ENCODE results near the gene NOL11. TPM values are rescaled to one million over a fixed set of nuclear protein-coding genes. Genes with fewer than 3 reads are reported as not detected.

Gene NOL11
- total RNA-seq, 1 donor from 2014 or later: 90.4 TPM

DNA sequence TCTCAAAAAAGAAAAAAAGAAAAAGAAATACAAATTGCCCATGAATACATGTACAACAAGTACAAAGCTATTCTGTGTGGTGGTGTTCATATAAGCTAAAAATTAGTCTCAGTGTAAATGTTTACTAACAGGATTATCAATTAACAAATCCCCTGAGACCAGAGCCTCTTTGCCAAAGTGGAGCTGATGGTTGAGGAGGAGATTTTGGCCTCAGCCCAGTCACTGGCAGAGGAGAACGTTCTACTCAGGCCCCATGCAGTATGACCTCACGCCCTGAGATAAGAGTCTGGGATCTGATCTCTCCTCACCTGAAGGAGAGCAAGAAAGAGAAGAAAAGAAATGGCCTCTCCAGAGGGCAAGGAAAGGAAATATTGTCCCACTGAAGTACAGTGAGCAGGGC lies 35.5 kb upstream of the NOL11 start:
- no peaks in the 10 kb centered on the region for H3K36me3 ChIP-seq
- Mint-ChIP-seq H3K4me1 (no peaks in the 10 kb centered on the region), H3K27ac (no peak overlapping the region), H3K36me3 (no peaks in the 10 kb centered on the region), H3K9me3 (no peaks in the 10 kb centered on the region), H3K4me3 (no peak overlapping the region), H3K27me3 (ENCODE audit: insufficient read depth, low read depth) (no peaks in the 10 kb centered on the region)
- peaks cover 8% of the 10 kb centered on the region for H3K4me1 ChIP-seq
- H3K9me3 ChIP-seq (ENCODE audit: low read depth): no peaks in the 10 kb centered on the region
- no peak overlapping the region for H2AFZ ChIP-seq (replicated peaks)
- H3F3A ChIP-seq (ENCODE audit: low read depth): no peaks in the 10 kb centered on the region
- no peaks in the 10 kb centered on the region for H3K79me2 ChIP-seq (ENCODE audit: low read depth)
- no peak overlapping the region for H3K4me2 ChIP-seq
- no peak overlapping the region for H3K27ac ChIP-seq
- TF ChIP-seq EZH2 (IDR thresholded peaks at IDR 0.05) (no peak), EZH2phosphoT487 (IDR thresholded peaks at IDR 0.05) (no peak)
- TF ChIP-seq, protein P1, sequence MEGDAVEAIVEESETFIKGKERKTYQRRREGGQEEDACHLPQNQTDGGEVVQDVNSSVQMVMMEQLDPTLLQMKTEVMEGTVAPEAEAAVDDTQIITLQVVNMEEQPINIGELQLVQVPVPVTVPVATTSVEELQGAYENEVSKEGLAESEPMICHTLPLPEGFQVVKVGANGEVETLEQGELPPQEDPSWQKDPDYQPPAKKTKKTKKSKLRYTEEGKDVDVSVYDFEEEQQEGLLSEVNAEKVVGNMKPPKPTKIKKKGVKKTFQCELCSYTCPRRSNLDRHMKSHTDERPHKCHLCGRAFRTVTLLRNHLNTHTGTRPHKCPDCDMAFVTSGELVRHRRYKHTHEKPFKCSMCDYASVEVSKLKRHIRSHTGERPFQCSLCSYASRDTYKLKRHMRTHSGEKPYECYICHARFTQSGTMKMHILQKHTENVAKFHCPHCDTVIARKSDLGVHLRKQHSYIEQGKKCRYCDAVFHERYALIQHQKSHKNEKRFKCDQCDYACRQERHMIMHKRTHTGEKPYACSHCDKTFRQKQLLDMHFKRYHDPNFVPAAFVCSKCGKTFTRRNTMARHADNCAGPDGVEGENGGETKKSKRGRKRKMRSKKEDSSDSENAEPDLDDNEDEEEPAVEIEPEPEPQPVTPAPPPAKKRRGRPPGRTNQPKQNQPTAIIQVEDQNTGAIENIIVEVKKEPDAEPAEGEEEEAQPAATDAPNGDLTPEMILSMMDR (IDR thresholded peaks at IDR 0.05): no peak
- H4K20me1 ChIP-seq (ENCODE audit: low read depth): no peaks in the 10 kb centered on the region
- no peaks in the 10 kb centered on the region for H3K27me3 ChIP-seq
- no peak overlapping the region for H3K9ac ChIP-seq
- no peak for DNase-seq (ENCODE audit: low spot score)
- H3K4me3 ChIP-seq: no peak overlapping the region

DNA sequence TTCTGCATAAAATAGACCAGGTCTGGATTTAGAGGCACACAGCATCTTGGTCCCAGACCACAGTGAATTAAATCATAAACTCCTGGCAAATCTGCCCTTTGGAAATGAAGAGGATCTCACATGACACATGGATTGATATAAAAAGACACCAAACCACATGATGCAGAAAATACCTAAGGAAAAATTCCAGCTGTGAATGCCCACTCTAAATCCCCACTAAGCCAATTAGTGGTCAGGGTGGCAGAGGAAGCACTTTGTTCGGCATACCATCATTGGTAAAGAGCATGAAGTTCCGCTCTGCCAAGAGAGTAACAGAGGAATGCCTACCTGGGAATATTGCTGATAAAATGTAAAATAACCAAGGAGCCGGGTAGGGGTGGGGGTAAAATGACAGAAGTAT lies 32.4 kb upstream of the NOL11 start:
- Mint-ChIP-seq H3K36me3 (no peaks in the 10 kb centered on the region), H3K27me3 (ENCODE audit: insufficient read depth, low read depth) (no peaks in the 10 kb centered on the region), H3K27ac (no peak overlapping the region), H3K4me1 (peaks cover 7% of the 10 kb centered on the region), H3K4me3 (no peak overlapping the region), H3K9me3 (no peaks in the 10 kb centered on the region)
- no peak overlapping the region for H3K4me2 ChIP-seq
- DNase-seq (ENCODE audit: low spot score): no peak
- H3K79me2 ChIP-seq (ENCODE audit: low read depth): no peaks in the 10 kb centered on the region
- no peaks in the 10 kb centered on the region for H3K27me3 ChIP-seq
- H4K20me1 ChIP-seq (ENCODE audit: low read depth): no peaks in the 10 kb centered on the region
- peaks cover 3% of the 10 kb centered on the region for H3F3A ChIP-seq (ENCODE audit: low read depth)
- TF ChIP-seq EZH2phosphoT487 (IDR thresholded peaks at IDR 0.05): no peak
- no peak for TF ChIP-seq EZH2 (IDR thresholded peaks at IDR 0.05)
- TF ChIP-seq, protein P1 (IDR thresholded peaks at IDR 0.05): no peak
- no peaks in the 10 kb centered on the region for H3K9me3 ChIP-seq (ENCODE audit: low read depth)
- H3K4me1 ChIP-seq: no peaks in the 10 kb centered on the region
- no peak overlapping the region for H2AFZ ChIP-seq (replicated peaks)
- H3K36me3 ChIP-seq: no peaks in the 10 kb centered on the region
- H3K4me3 ChIP-seq: no peak overlapping the region
- no peak overlapping the region for H3K9ac ChIP-seq
- H3K27ac ChIP-seq: no peak overlapping the region

DNA sequence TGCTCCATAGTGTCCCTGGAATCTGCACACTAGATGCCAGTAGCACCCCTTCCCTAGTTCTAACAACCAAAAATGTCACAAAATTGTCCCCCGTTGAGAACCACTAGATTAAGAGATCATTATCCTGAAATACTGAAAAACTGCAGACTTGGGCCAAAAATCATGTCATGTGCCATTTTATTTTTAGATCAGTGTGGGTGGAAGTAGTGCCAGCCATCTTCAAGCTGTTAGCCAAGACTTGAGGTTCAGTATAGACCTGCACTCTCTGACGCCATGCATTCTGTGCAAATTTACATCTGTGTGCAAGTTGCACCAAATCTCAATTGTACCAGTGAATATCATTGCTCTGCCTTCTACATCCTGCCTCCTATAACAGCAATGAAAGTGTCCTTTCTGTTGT lies 31.5 kb upstream of the NOL11 start:
- Histone ChIP-seq H3K4me1 (no peaks in the 10 kb centered on the region), H3K27me3 (no peaks in the 10 kb centered on the region), H3F3A (ENCODE audit: low read depth) (peaks cover 3% of the 10 kb centered on the region), H3K79me2 (ENCODE audit: low read depth) (no peaks in the 10 kb centered on the region), H3K4me2 (no peak overlapping the region), H4K20me1 (ENCODE audit: low read depth) (no peaks in the 10 kb centered on the region), H3K36me3 (no peaks in the 10 kb centered on the region), H2AFZ (replicated peaks) (no peak overlapping the region), H3K9ac (no peak overlapping the region), H3K4me3 (no peak overlapping the region), H3K27ac (no peak overlapping the region), H3K9me3 (ENCODE audit: low read depth) (no peaks in the 10 kb centered on the region)
- DNase-seq (ENCODE audit: low spot score): no peak
- H3K9me3 Mint-ChIP-seq: no peaks in the 10 kb centered on the region
- H3K4me3 Mint-ChIP-seq: no peak overlapping the region
- H3K4me1 Mint-ChIP-seq: peaks cover 7% of the 10 kb centered on the region
- H3K27me3 Mint-ChIP-seq (ENCODE audit: insufficient read depth, low read depth): no peaks in the 10 kb centered on the region
- TF ChIP-seq, protein P1 (IDR thresholded peaks at IDR 0.05): no peak
- TF ChIP-seq EZH2 (IDR thresholded peaks at IDR 0.05) (no peak), EZH2phosphoT487 (IDR thresholded peaks at IDR 0.05) (no peak)
- H3K27ac Mint-ChIP-seq: no peak overlapping the region
- no peaks in the 10 kb centered on the region for H3K36me3 Mint-ChIP-seq
